HUES64 (cell line): ENCODE results near the gene MEIS2.

Experiments
- H3K27ac ChIP-seq: 2 replicates; pipeline ENCODE4 v1.7.0; 2013; ENCODE audit warnings: low read depth, low read length, inconsistent platforms
- H3K27me3 ChIP-seq: 2 replicates; pipeline ENCODE4 v1.6.1; 2013; ENCODE audit warnings: mild to moderate bottlenecking, low read length; ENCODE audit not compliant: insufficient read depth
- H3K36me3 ChIP-seq: 2 replicates; pipeline ENCODE4 v1.6.1; 2013; ENCODE audit warnings: mild to moderate bottlenecking, low read length; ENCODE audit not compliant: insufficient read depth
- H3K4me1 ChIP-seq: 2 replicates; pipeline ENCODE4 v1.6.1; 2013; ENCODE audit warnings: mild to moderate bottlenecking, low read length, moderate library complexity; ENCODE audit not compliant: insufficient read depth
- H3K4me3 ChIP-seq: 2 replicates; pipeline ENCODE4 v1.5.1; 2013; ENCODE audit warnings: mild to moderate bottlenecking, low read length, moderate library complexity
- H3K9ac ChIP-seq: 2 replicates; pipeline ENCODE4 v1.6.1; 2013; ENCODE audit warnings: mild to moderate bottlenecking, low read depth, low read length
- H3K9me3 ChIP-seq: 2 replicates; pipeline ENCODE4 v1.6.1; 2013; ENCODE audit warnings: low read depth, low read length; ENCODE audit not compliant: insufficient read depth
- WGBS: fragments of 150-250, 120-280 bp; methylation state at CpG from one replicate; pipeline ENCODE4 v1.1.7; 2013; ENCODE audit warnings: missing lambda C conversion rate; 5-methylcytosine and 5-hydroxymethylcytosine counted together

MEIS2 gene

GRCh38 chr15:37086521-37086920 is 13.8 kb downstream of the MEIS2 start:
- Histone ChIP-seq H3K27ac (no peak overlapping the region), H3K9me3 (no peaks in the 10 kb centered on the region), H3K4me3 (no peak overlapping the region), H3K36me3 (peaks cover 4% of the 10 kb centered on the region; the same call in 1 of the 2 replicates), H3K27me3 (peaks cover 6% of the 10 kb centered on the region), H3K4me1 (peaks cover 42% of the 10 kb centered on the region), H3K9ac (no peak overlapping the region)
- 100% methylated on average over 1 of the region's 1 CpG for WGBS

GRCh38 chr15:37086120-37086519 is 14.2 kb downstream of the MEIS2 start:
- Histone ChIP-seq H3K36me3 (peaks cover 4% of the 10 kb centered on the region; the same call in 1 of the 2 replicates), H3K9me3 (no peaks in the 10 kb centered on the region), H3K4me1 (peaks cover 38% of the 10 kb centered on the region), H3K9ac (no peak overlapping the region), H3K27me3 (peaks cover 2% of the 10 kb centered on the region), H3K4me3 (no peak overlapping the region), H3K27ac (no peak overlapping the region)
- WGBS = 97% methylated on average over 3 of the region's 3 CpGs

DNA sequence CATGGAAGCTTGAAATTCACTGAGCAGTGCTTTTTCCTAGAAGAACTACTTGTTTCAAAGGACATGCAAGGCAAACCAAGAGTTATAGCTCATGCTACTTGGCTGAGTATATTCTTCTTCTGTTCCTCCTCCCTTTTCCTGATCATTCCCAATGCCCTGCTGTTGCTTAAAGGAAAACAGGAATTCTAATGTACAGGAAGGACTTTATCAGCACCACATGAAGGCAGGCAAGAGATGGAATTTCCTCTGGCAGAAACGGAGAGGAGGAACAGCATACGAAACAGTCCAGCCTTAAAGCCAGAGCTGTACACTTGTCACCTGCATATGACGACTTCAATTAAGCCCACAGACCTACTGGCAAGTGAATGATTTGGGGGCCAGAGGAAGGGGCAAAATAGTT is 15.7 kb downstream of the MEIS2 start:
- Histone ChIP-seq H3K36me3 (peaks cover 4% of the 10 kb centered on the region; the same call in 1 of the 2 replicates), H3K4me3 (no peak overlapping the region), H3K4me1 (peaks cover 40% of the 10 kb centered on the region), H3K9me3 (no peaks in the 10 kb centered on the region), H3K9ac (no peak overlapping the region), H3K27ac (no peak overlapping the region), H3K27me3 (no peaks in the 10 kb centered on the region)
- WGBS = 97% methylated on average over 3 of the region's 3 CpGs

GRCh38 chr15:37083610-37084009 is 16.7 kb downstream of the MEIS2 start:
- no peak overlapping the region for H3K27ac ChIP-seq
- 82% methylated on average over 6 of the region's 6 CpGs for WGBS

DNA sequence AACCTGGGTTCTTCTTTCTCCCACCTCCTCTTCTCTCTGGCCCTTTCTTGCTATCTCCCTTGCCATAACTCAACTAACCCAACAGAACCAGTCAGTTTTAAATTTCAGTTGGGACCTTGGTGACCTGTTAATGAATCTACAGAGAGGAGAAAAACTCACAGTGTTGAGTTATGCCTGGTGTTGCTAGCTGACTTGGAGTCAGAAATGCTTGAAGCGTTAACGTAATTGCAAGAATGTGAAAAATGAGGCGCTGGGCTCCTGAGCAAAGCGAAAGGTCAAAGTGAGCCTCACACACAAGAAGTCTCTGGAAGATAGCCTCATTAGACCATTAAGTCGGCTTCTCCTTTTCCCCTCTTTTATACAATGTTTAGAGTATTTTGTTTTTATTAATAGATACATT is 18.4 kb downstream of the MEIS2 start:
- Histone ChIP-seq H3K9me3 (no peaks in the 10 kb centered on the region), H3K27ac (no peak overlapping the region), H3K9ac (no peak overlapping the region), H3K36me3 (peaks cover 4% of the 10 kb centered on the region; the same call in 1 of the 2 replicates), H3K27me3 (no peaks in the 10 kb centered on the region), H3K4me1 (peaks cover 35% of the 10 kb centered on the region), H3K4me3 (no peak overlapping the region)
- 81% methylated on average over 4 of the region's 5 CpGs for WGBS

More at GRCh38 chr15:37083610-37084009, 16.7 kb downstream of the MEIS2 start:
- Histone ChIP-seq H3K27me3 (no peaks in the 10 kb centered on the region), H3K4me1 (peaks cover 36% of the 10 kb centered on the region), H3K9me3 (no peaks in the 10 kb centered on the region), H3K36me3 (peaks cover 4% of the 10 kb centered on the region; the same call in 1 of the 2 replicates), H3K9ac (no peak overlapping the region), H3K4me3 (no peak overlapping the region)

DNA sequence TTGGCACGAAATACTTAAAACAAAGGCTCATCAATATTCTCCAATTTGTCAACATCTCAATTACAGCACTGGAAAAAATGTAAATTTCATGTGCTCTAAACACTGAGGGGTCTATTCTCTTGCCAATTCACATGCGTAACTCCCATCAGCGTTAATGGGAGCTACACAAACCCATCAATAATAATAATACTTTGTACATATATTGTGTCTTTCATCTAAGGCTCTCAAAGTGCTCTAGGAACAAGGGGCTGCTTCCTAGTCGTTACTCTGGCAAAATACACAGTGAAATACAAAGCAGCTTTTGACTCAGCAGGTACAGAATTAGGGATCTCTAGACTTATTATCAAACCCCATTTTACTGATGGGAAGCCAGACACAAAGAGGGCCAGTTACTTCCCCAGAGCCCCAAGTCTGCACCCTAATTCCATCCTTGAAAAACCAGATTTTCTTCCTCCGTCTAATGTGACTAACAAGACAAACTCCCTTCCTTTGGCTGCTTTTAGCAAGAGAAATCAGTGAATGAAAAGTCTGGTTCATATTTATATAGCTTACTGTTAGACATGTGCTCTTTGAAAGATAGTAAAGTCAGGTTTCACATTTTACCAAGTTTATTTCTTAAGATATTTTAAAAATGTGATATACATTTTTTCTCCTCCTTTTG is 20.0 kb downstream of the MEIS2 start:
- H3K27me3 ChIP-seq = no peaks in the 10 kb centered on the region
- H3K9ac ChIP-seq = no peak overlapping the region
- 81% methylated on average over 5 of the region's 5 CpGs for WGBS
- H3K9me3 ChIP-seq = no peaks in the 10 kb centered on the region
- H3K4me1 ChIP-seq = peaks cover 35% of the 10 kb centered on the region
- H3K27ac ChIP-seq = no peak overlapping the region
- peaks cover 4% of the 10 kb centered on the region; the same call in 1 of the 2 replicates for H3K36me3 ChIP-seq
- no peak overlapping the region for H3K4me3 ChIP-seq

DNA sequence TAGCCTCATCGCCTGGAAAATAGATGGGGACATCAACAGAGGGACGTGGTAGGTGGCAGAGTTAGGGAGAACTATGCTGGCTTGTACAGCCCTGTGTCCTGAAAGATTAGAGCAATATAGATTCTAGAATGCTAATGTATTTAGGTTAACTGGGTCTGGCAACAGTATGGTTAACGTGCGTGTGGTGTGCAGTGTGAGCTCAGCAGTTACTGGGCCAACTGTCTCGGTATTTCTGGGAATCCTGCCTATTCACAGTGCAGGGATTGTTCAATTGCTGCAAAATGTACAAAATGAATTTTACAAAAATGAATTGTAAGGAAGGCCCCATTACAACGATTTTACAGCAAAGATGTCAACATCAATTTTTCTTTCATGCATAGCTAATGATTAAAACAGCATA is 20.6 kb downstream of the MEIS2 start:
- H3K9ac ChIP-seq = no peak overlapping the region
- WGBS = 87% methylated on average over 6 of the region's 6 CpGs
- peaks cover 35% of the 10 kb centered on the region for H3K4me1 ChIP-seq
- H3K27me3 ChIP-seq = no peaks in the 10 kb centered on the region
- no peak overlapping the region for H3K4me3 ChIP-seq
- H3K36me3 ChIP-seq = peaks cover 4% of the 10 kb centered on the region; the same call in 1 of the 2 replicates
- H3K9me3 ChIP-seq = no peaks in the 10 kb centered on the region
- no peak overlapping the region for H3K27ac ChIP-seq

DNA sequence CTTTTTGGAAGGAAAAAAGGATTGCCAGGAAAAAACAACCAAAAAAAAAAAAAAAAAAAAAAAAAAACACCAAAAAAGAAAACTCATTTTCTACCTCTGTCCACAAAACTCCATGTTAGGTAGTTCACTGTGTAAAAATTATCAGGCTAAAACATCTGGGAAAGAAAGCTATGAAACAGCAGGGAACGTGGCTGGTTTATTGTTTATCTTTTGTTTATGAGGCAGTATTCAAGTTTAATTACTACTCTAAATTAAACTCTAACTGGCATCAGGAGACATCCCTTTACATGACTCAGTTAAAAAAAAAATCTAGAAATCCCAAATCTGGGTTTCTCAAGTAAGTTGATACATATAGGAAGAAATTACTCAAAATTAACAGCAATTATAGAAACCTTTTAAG is 21.8 kb downstream of the MEIS2 start:
- Histone ChIP-seq H3K27ac (no peak overlapping the region), H3K4me1 (peaks cover 31% of the 10 kb centered on the region), H3K27me3 (no peaks in the 10 kb centered on the region), H3K36me3 (peaks cover under 1% of the 10 kb centered on the region; the same call in 1 of the 2 replicates), H3K4me3 (no peak overlapping the region), H3K9me3 (no peaks in the 10 kb centered on the region), H3K9ac (no peak overlapping the region)
- WGBS = 83% methylated on average over 1 of the region's 1 CpG

DNA sequence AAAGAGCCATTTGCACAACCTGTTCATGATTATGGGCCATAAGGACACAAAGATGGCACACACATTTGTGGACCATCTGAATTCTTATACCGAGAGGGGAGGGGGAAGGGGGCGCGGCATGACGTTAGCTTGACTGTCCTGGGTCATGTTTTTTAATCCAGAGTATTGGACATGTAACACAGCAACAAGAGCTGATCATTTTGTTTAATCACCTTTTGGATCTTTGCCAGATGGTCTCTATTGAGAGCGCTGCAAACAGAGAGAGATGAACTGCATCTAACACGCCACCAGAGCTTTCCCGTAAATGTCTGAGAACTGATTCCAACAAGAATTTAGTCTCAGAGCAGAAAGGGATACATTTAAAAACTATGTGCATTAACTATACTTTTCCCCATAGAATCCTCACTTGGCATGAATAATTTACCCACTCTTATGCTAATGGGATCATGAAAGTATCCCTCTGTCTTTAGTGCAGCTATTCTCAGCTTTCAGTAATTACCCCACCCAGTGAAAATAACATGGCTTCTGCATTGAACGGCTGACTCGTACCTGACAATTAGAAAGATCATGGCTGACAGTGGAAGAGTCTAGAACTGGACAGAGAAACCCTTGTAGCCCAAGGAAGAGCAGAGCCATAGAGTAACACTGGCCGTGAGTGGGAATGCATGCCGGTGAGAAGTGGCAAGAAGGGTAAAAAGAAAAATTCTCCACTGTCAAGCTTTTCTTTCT is 22.6 kb downstream of the MEIS2 start:
- Histone ChIP-seq H3K27ac (no peak overlapping the region), H3K9ac (no peak overlapping the region), H3K36me3 (no peaks in the 10 kb centered on the region), H3K4me3 (no peak overlapping the region), H3K9me3 (no peaks in the 10 kb centered on the region), H3K4me1 (peaks cover 23% of the 10 kb centered on the region), H3K27me3 (no peaks in the 10 kb centered on the region)
- WGBS = 87% methylated on average over 10 of the region's 11 CpGs

DNA sequence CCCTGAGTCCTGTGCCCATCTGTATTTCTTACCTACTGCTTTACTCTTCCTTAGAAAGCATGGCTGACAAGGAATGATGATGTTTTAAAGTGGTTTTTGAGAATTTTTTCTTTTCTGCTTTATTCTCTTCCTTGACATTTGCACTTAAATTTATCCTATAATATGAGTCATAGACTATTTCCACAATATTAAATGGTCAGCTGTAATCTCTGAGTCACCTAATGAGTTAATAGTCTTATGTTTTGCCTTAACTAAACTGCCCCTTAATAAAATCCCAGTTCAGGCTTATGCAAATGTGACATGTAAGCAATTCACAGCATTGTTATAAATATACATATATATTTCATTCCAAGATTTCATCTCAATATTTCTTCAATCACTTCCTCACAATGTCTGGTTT is 23.8 kb downstream of the MEIS2 start:
- Histone ChIP-seq H3K9ac (no peak overlapping the region), H3K36me3 (no peaks in the 10 kb centered on the region), H3K4me1 (peaks cover 13% of the 10 kb centered on the region), H3K27ac (no peak overlapping the region), H3K4me3 (no peak overlapping the region), H3K27me3 (no peaks in the 10 kb centered on the region), H3K9me3 (no peaks in the 10 kb centered on the region)

DNA sequence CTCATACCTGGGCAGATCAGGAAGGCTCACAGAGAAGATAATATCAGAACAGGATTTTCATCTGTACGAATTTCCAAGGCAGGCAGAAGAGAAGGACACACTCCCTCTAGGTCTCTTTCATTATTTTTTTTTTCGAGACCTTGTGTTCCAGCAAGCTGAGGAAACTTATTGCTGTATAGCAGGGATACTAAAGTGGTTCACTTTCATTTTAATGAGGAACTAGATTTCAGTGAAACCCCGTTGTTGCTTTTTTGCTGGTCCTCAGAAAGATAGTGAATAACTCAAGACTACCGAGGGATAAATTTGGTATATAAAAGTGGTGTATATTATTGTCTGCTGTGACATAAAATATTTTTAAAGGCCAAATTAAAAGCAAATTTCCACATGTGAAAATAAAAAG is 24.6 kb downstream of the MEIS2 start:
- Histone ChIP-seq H3K4me1 (peaks cover 13% of the 10 kb centered on the region), H3K27me3 (no peaks in the 10 kb centered on the region), H3K36me3 (no peaks in the 10 kb centered on the region), H3K9ac (no peak overlapping the region), H3K27ac (no peak overlapping the region), H3K4me3 (no peak overlapping the region), H3K9me3 (no peaks in the 10 kb centered on the region)
- 95% methylated on average over 4 of the region's 4 CpGs for WGBS
